Adrenal gland (tissue), 12 donors: ENCODE data around the gene GGN. TPM values are rescaled to one million over a fixed set of nuclear protein-coding genes. Genes with fewer than 3 reads are reported as not detected.
A peak's percentile ranks its signal among the peaks of the same experiment; 100 is the strongest.

ENCODE experiments used
- DNase-seq, 7 donors: peaks; one replicate each; pipeline ENCODE4 v3.0.0-alpha.2; 2019 to 2020
- H3K27ac ChIP-seq, 5 donors: fragments of 200-600 bp; sonication (generic) in 4 of 5; 1 replicate in 3 of 5; 2 replicates in 2 of 5; pipeline versions ENCODE4 v1.5.1 to v1.8.0; 2016 to 2020; ENCODE audit warnings: mild to moderate bottlenecking in 1 of 5
- H3K27me3 ChIP-seq: fragments of 200-600 bp; 2 replicates; pipeline ENCODE4 v1.8.0; 2021
- H3K36me3 ChIP-seq, 2 donors: fragments of 200-600 bp; replicated peaks in 1 of 2; 1 replicate in 1 of 2; 2 replicates in 1 of 2; pipeline versions ENCODE4 v1.5.1 to v1.8.0; 2018 to 2022
- H3K4me1 ChIP-seq, 2 donors: fragments of 200-600 bp; replicated peaks in 1 of 2; 1 replicate in 1 of 2; 2 replicates in 1 of 2; pipeline versions ENCODE4 v1.5.1 to v1.8.0; 2018 to 2021
- H3K4me3 ChIP-seq, 4 donors: fragments of 200-600 bp; sonication (generic) in 3 of 4; one replicate each; pipeline ENCODE4 v1.5.1; 2016 to 2018
- H3K9me3 ChIP-seq, 3 donors: fragments of 200-600 bp; sonication (generic) in 1 of 3; replicated peaks in 1 of 3; 1 replicate in 2 of 3; 2 replicates in 1 of 3; pipeline versions ENCODE4 v1.5.1 to v1.8.0; 2016 to 2021
- POLR2A ChIP-seq, 2 donors: fragments of 450-650 bp; IDR thresholded peaks; one replicate each; pipeline ENCODE4 v1.6.1; 2017; ENCODE audit warnings: antibody characterized with exemption in 2 of 2, mild to moderate bottlenecking in 2 of 2, moderate library complexity in 1 of 2
- WGBS, 4 donors: extraction: QIAGEN DNeasy Blood & Tissue Kit in 2 of 4; methylation state at CpG; one replicate each; pipeline versions ENCODE4 v1.1.5 to v1.1.7; 2013 to 2017; 5-methylcytosine and 5-hydroxymethylcytosine counted together
- intact Hi-C, 2 donors: fragments of 100-400 bp; cut with DNase I; formaldehyde crosslinking; loops; one replicate each; pipeline versions ENCODE4 v1.14.1 to v1.15.0; 2022 to 2023
- polyA plus RNA-seq, 3 donors: library from polyadenylated mRNA; stranded (reverse); fragments of 200-250 nt in 2 of 3; fragments of 350-450 nt in 1 of 3; fragmentation: Illumina TruSeq in 1 of 3; extraction: RNeasy Lipid Tissue Mini Kit (QIAGEN cat#74804) in 1 of 3; gene quantifications; one replicate each; pipeline ENCODE4 v1.2.3, GENCODE V29; 2013 to 2014
- total RNA-seq, 9 donors: library from RNA; depleted of rRNA in 4 of 9; stranded (reverse); fragments of >200 nt in 4 of 9; fragments of 120-200 nt in 1 of 9; fragmentation: NEBNext Ultra II Directional in 1 of 9; extraction: Animal tissue kit (Norgen Biotek cat#: 25700) in 1 of 9; gene quantifications; one replicate each; pipeline versions ENCODE4 v1.1.0 to v1.2.4, GENCODE V29; 2013 to 2023
- TF ChIP-seq, protein P1 (sequence below), 6 experiments: fragments of 450-650 bp in 4 of 6; fragments of 200-600 bp in 2 of 6; sonication (generic) in 1 of 6; IDR thresholded peaks; 1 replicate in 5 of 6; 2 replicates in 1 of 6; pipeline versions ENCODE4 v1.5.1 to v1.8.0; 2016 to 2021; ENCODE audit warnings: antibody characterized with exemption in 6 of 6, mild to moderate bottlenecking in 2 of 6, moderate library complexity in 1 of 6
- donor health status: healthy with polysubstance abuse.
- donor health status: Bipolar disorder and iron deficiency.
- donor health status: DM: yes; HTN: yes; CAD: no.
- donor health status: DM: no; HTN: no; CAD: no.
- donor health status: DM: no; HTN: no; CAD: no.
- donor health status: DM: yes; HTN: yes; CAD: no.

The GGN gene
- total and polyA plus RNA-seq, 12 donors = 0.57 to 1.6 (median 0.85) TPM; not detected in 4

DNA sequence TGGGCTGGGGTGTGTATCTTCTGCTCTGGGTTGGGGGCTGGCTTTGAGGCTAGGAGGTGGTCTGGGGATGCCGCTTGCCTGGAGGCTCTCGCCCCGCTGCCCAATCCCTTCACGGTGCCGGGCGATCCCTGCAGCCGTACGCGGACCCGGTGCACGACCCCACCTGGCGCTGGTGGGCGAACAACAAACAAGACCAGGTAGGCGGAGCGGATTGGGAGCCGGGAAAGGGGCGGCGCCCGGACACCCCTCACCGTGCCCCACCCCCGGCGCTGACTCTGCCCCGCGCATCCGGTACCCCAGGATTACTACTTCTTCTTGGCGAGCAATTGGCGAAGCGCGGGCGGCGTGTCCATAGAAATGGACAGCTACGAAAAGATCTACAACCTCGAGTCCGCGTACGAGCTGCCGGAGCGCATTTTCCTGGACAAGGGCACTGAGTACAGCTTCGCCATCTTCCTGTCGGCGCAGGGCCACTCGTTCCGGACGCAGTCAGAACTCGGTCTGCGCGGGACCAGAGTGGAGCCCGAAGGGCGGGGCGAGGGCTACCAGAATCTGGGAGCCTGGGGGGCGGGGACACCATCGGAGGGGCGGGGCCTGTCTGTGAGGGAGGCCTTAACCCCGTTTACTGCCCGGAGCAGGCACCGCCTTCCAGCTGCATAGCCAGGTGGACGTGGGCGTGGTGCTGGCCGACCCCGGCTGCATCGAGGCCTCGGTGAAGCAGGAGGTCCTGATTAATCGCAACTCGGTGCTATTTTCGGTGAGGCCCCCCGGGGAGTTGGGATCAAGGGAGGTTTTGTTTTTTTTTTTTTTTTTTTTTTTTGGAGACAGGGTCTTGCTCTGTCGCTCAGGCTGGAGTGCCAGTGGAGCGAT lies 25.5 kb downstream of the GGN start:
- peak; percentile 66 to 88 (median 84) for DNase-seq
- peaks cover 0 to 16% of the 10 kb centered on the region in 2 donors for H3K4me1 ChIP-seq
- peak overlapping the region in 2 of 5 donors; percentile 17 to 56 for H3K27ac ChIP-seq
- intact Hi-C loops = no loop called here
- no peaks in the 10 kb centered on the region for H3K27me3 ChIP-seq
- H3K9me3 ChIP-seq = no peaks in the 10 kb centered on the region
- H3K36me3 ChIP-seq = no peaks in the 10 kb centered on the region
- peak overlapping the region in 3 of 4 donors; percentile 29 to 62 (median 40) for H3K4me3 ChIP-seq
- WGBS, 4 donors = 2 to 4% (median 3%) methylated on average over 23 to 68 of the region's 68 CpGs
- TF ChIP-seq, protein P1, sequence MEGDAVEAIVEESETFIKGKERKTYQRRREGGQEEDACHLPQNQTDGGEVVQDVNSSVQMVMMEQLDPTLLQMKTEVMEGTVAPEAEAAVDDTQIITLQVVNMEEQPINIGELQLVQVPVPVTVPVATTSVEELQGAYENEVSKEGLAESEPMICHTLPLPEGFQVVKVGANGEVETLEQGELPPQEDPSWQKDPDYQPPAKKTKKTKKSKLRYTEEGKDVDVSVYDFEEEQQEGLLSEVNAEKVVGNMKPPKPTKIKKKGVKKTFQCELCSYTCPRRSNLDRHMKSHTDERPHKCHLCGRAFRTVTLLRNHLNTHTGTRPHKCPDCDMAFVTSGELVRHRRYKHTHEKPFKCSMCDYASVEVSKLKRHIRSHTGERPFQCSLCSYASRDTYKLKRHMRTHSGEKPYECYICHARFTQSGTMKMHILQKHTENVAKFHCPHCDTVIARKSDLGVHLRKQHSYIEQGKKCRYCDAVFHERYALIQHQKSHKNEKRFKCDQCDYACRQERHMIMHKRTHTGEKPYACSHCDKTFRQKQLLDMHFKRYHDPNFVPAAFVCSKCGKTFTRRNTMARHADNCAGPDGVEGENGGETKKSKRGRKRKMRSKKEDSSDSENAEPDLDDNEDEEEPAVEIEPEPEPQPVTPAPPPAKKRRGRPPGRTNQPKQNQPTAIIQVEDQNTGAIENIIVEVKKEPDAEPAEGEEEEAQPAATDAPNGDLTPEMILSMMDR (IDR thresholded peaks at IDR 0.05) = no peak
- TF ChIP-seq POLR2A (IDR thresholded peaks at IDR 0.05) = peak in 1 of 2 donors; percentile 19

DNA sequence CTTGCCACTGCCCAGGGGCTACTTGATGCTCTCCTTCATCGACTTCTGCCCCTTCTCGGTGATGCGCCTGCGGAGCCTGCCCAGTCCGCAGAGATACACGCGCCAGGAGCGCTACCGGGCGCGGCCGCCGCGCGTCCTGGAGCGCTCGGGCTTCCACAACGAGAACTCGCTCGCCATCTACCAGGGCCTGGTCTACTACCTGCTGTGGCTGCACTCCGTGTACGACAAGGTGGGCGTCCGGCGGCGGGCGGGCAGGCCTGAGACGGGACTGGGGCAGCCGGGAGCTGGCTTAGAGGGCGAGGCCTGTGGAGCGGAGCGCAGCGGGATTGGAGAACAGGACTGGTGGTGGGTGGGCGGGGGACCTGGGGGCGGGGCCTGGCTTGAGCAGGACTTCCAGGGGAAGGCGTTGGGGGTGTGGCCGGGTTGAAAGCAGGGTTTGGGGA lies 26.2 kb downstream of the GGN start:
- no peaks in the 10 kb centered on the region for H3K9me3 ChIP-seq
- H3K4me1 ChIP-seq = peaks cover 0 to 16% of the 10 kb centered on the region in 2 donors
- DNase-seq = peak; percentile 65 to 80 (median 74)
- TF ChIP-seq POLR2A (IDR thresholded peaks at IDR 0.05) = no peak
- TF ChIP-seq, protein P1 (IDR thresholded peaks at IDR 0.05) = peak in 4 of 6 experiments; percentile 17 to 47 (median 33)
- peak overlapping the region in 1 of 5 donors; percentile 56 for H3K27ac ChIP-seq
- intact Hi-C loops = no loop called here
- H3K27me3 ChIP-seq = peaks cover 3% of the 10 kb centered on the region
- H3K36me3 ChIP-seq = no peaks in the 10 kb centered on the region
- H3K4me3 ChIP-seq = peak overlapping the region in 2 of 4 donors; percentile 29 to 62
- 0 to 2% (median 0%) methylated on average over 6 to 37 of the region's 37 CpGs for WGBS, 4 donors

- H3K4me1 ChIP-seq = peaks cover 0 to 16% of the 10 kb centered on the region in 2 donors
- TF ChIP-seq, protein P1 (IDR thresholded peaks at IDR 0.05) = no peak
- TF ChIP-seq POLR2A (IDR thresholded peaks at IDR 0.05) = no peak
- 15 to 24% (median 17%) methylated on average over 21 to 23 of the region's 23 CpGs for WGBS, 4 donors
- no peak for DNase-seq
- H3K36me3 ChIP-seq = no peaks in the 10 kb centered on the region
- H3K27ac ChIP-seq = no peak overlapping the region
- peak overlapping the region in 2 of 4 donors; percentile 29 to 62 for H3K4me3 ChIP-seq
- peaks cover 3% of the 10 kb centered on the region for H3K27me3 ChIP-seq
- H3K9me3 ChIP-seq = no peaks in the 10 kb centered on the region
- intact Hi-C loops = no loop called here
Observed at GRCh38 chr19:38360839-38361631, 26.8 kb downstream of the GGN start.

DNA sequence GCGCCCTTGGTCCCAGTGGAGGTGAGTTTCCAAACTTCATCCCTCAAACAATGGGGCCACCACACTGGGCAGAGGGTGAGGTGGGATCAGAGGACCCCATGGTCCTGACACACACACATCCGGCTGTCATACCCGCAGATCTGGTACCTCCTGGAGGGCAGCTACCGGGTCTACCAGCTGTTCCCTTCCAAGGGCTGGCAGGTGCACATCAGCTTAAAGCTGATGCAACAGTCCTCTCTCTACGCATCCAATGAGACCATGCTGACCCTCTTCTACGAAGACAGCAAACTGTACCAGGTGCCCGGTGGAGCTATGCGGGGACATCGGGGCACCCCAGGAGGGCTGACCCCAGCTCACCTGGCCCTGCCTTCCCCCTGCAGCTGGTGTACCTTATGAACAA lies 27.5 kb downstream of the GGN start:
- no peaks in the 10 kb centered on the region for H3K9me3 ChIP-seq
- intact Hi-C loops = no loop called here
- no peak for TF ChIP-seq POLR2A (IDR thresholded peaks at IDR 0.05)
- TF ChIP-seq, protein P1 (IDR thresholded peaks at IDR 0.05) = no peak
- peaks cover 3% of the 10 kb centered on the region for H3K27me3 ChIP-seq
- WGBS, 4 donors = 79 to 87% (median 81%) methylated on average over 7 to 9 of the region's 9 CpGs
- no peak for DNase-seq
- no peak overlapping the region for H3K27ac ChIP-seq
- H3K36me3 ChIP-seq = no peaks in the 10 kb centered on the region
- peaks cover 0 to 16% of the 10 kb centered on the region in 2 donors for H3K4me1 ChIP-seq
- H3K4me3 ChIP-seq = no peak overlapping the region
